NCI-H128 (cell line): Measurements from ENCODE around the gene VTI1A.

Experiments used
- DNase-seq: peaks from one replicate; lab custom pipeline; 2025; ENCODE audit not compliant: unreplicated experiment; lab: John Stamatoyannopoulos, UW

Gene VTI1A

GRCh38 chr10:112775381-112775780 is 328.4 kb downstream of the VTI1A start:
- no peak for DNase-seq

- DNase-seq, result peak; percentile 71
These were observed 329.1 kb downstream of the VTI1A start for GRCh38 chr10:112775892-112776674.

- DNase-seq, result no peak
These were observed 331.6 kb downstream of the VTI1A start for GRCh38 chr10:112778579-112778978.

- DNase-seq, result no peak
These were observed 332.2 kb downstream of the VTI1A start for GRCh38 chr10:112779025-112779770.

- DNase-seq, result no peak
These were observed 335.3 kb downstream of the VTI1A start for GRCh38 chr10:112782200-112782907.

- DNase-seq, result no peak
These were observed 336.5 kb downstream of the VTI1A start for GRCh38 chr10:112783351-112784021.

GRCh38 chr10:112784022-112784461 is 337.0 kb downstream of the VTI1A start:
- DNase-seq, result peak; percentile 33

- DNase-seq, result no peak
These were observed 338.1 kb downstream of the VTI1A start for GRCh38 chr10:112785089-112785488.

GRCh38 chr10:112789248-112789647 is 342.2 kb downstream of the VTI1A start:
- no peak for DNase-seq

GRCh38 chr10:112790030-112790429 is 343.0 kb downstream of the VTI1A start:
- no peak for DNase-seq

GRCh38 chr10:112790921-112791320 is 343.9 kb downstream of the VTI1A start:
- DNase-seq, result no peak

- no peak for DNase-seq
These were observed 344.4 kb downstream of the VTI1A start for GRCh38 chr10:112791447-112791846.

GRCh38 chr10:112792487-112793201 is 345.6 kb downstream of the VTI1A start:
- DNase-seq, result no peak

- DNase-seq, result no peak
These were observed 346.3 kb downstream of the VTI1A start for GRCh38 chr10:112793202-112793921.

- DNase-seq, result no peak
These were observed 347.2 kb downstream of the VTI1A start for GRCh38 chr10:112794201-112794600.

GRCh38 chr10:112795067-112795466 is 348.1 kb downstream of the VTI1A start:
- DNase-seq, result no peak

- DNase-seq, result no peak
These were observed 350.2 kb downstream of the VTI1A start for GRCh38 chr10:112797197-112797596.

- DNase-seq, result no peak
These were observed 350.8 kb downstream of the VTI1A start for GRCh38 chr10:112797855-112798254.

GRCh38 chr10:112799038-112799437 is 352.0 kb downstream of the VTI1A start:
- no peak for DNase-seq
